GM21737 (cell line): ENCODE data around the gene EIF1.
"Not testable (repeated sequence)": the region's sequence is repeated elsewhere in the genome, so short reads cannot be mapped to it uniquely, and the experiment has no call there.

Experiments
- ATAC-seq: cut with Tn5 transposase; IDR thresholded peaks from one replicate; pipeline ENCODE4 v1.9.1; 2021; ENCODE audit warnings: mild to moderate bottlenecking, moderate library complexity; ENCODE audit not compliant: unreplicated experiment

EIF1 gene

DNA sequence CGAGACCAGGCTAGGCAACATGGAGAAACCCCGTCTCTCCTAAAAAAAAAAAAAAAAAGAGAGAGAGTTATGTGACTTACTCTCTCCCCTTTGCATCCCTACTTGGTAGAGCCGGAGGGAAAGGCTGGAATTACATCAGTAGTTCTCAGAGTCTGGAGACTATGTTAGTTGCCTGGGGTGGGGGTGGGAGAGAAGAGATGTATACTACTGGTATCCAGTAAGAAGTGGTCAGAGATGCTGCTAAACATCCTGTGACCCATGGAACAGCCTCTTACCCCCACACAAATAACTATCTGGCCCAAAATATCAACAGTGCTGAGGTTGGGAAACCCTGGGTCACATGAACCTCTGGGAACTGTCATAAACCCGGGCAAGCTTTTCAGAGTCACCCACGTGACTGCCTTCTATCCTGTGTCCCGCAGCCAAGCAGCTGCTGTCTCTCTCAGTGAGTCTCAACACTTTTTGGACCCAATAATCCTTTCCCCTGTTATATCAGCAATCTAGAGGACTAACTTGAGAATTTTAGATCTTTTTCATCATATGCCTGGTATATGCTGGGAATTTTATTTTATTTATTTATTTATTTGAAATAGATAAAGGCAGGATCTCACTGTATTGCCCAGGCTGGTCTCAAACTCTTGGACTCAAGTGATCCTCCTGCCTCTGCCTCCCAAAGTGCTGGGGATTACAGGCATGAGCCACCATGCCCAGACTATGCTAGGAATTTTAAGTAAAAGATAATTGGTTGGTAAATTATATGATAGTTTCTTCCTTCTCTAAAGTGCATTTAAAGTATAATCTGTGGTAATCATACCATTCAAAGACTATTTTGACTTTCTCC, 8.7 kb downstream of the EIF1 start:
- ATAC-seq = no peak

DNA sequence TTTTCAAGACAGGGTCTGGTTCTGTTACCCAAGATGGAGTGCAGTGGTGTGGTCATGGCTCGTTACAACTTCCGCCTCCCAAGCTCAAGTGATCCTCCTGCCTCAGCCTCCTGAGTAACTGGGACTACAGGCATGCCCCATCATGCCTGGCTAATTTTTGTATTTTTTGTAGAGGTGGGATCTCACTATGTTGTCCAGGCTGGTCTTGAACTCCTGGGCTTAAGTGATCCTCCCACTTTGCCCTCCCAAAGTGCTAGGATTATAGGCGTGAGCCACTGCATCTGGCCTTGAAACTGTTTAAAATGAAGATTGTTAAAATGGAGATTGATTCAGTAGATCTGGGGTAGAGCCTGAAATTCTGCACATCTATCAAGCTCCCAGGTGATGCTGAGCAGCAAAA, 12.2 kb downstream of the EIF1 start:
- ATAC-seq = not testable (repeated sequence)

DNA sequence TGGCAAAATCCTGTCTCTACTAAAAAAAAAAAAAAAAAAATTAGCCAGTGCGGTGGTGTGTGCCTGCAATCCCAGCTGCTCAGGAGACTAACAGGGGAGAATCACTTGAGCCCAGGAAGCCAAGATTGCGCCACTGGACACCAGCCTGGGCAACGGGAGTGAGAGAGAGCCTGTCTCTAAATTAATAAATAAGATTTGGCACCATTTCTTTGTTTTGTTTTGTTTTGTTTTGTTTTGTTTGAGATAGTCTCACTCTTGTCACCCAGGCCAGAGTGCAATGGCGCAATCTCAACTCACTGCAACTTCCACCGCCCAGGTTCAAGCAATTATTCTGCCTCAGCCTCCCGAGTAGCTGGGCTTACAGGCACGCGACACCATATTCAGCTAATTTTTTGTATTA, 14.0 kb downstream of the EIF1 start:
- ATAC-seq = no peak

DNA sequence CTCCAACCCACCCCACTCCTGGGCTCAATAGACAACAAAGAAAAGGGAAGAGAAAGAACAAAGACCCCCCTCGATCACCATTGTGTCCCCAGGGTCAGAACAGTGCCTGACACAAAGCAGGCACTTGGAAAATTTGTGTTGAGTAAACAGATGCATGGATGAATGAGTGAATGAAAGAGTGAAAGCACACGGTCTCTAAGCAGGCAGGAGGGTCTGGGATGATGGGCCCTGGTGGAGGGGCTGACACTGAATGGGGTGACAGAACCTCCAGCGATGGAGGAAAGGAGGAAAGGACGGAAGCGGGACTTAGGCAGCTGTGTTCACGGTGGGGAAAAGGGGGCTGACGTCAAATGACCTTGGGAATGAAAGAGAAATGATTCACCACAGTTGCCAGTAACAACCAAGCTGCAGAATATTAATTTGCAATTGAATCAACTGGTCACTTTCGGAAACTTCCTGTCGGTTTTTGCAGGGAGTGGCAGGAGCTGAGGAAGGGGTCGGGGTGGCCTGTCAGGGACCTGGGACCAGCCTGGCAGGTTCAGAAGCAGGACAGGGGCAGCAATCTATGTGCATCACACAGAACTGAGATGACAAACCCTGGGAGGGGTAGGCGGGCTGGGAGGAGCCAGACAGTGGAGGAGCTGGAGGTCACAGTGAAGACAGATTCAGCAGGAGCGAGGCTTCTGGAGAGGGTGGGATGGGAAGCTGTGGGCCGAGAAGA, 16.7 kb downstream of the EIF1 start:
- ATAC-seq = no peak

DNA sequence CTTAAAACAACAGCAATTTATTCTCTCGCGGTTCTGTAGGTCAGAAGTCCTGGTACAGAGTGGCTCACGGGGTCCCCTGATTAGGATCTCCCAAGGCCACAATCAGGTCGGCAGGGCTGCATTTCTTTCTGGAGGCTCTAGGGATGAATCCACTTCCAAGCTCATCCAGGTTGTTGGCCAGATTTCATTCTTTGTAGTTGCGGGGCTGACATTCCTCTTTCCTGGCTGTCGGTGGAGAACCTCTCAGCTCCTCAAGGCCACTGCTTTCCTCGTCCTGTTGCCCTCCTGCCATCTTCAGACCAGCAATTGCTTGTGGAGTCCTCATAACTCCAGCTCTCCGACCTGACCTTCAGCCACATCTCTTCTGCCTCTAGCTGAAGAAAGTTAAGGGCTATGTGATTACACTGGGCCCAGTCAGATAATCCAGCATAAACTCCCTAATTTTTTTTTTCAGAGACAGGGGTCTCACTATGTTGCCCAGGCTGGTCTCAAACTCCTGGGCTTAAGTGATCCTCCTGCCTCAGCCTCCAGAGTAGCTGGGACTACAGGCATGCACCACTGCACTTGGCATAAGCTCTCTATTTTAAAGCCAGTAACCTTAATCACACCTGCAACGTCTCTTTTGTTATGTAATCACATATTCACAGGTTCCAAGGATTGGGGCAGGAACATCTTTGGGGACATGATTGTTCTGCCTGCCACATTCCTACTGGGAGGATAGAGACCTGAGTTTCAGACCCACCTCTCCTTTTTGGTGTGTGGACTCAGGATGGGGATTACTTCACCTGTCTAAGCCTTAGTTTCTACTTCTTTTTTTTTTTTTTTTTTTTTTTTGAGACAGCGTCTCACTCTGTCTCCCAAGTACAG, 19.4 kb downstream of the EIF1 start:
- ATAC-seq = no peak

DNA sequence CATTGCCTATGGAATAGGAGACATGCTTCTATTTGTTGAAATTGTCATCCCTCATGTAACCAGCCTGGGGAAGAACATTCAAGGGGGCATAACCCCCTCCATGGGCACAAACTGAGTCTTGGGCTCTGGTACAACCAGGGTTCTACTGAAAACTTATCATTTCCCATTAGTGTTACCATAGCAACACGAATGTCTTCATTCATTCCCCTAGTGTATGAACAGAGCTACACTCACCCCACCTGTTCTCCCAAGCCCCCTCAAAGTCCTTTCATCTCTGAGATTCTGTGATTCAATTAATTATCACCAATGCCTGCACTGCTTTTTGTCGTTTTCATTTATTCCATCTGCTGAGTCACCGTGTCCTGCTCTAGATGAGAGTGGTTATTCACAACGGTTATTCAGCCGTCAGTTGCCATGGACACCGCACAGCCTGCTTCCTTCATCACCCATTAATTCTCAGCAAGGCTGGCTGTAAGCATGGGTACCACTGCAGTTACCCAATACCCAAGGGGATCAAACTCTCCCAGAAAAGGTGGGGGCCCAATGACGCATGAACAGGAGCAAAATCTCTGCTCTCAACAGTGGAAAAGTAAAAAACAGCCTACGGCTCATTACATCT, 21.9 kb downstream of the EIF1 start:
- ATAC-seq = no peak

DNA sequence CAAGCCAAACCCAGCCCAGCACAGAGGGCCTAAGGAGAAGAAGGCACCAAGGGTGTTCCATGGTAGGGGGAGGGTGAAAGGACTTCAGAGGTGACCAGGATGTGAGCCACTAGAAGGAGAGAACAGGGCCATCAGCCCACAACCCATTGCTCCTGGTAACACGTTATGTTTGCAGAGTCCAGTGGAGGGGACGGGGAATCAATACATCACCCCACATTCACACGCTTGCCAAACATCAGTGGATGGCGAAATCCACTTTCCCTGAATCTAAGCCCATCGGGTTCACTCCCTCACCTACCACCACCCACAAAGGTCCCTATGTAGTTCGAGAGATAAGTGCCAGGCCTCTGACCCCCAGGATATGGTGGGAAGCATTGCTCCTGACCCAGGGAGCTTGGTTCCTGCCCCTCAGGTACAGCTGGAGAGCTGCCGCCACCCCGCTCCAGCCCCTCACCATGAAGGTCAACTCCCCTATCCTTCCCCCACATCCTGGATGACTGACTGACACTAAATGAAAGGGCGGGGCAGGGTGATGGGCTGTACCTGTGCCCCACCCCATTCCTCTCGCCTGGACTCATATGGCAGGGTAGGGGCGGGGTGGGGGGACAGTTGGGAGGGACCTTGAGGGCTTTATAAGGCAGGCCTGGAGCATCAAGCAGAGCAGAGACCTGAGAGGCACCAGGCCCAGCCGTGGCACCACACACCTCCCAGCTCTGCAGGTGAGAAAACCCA, 23.1 kb downstream of the EIF1 start, which contains the start of gene GAST:
GAST (plus strand) TSS at position 663 of the 732 bp plus-strand sequence. CDS start 3,106 bp downstream, outside the sequence.
- ATAC-seq = no peak

DNA sequence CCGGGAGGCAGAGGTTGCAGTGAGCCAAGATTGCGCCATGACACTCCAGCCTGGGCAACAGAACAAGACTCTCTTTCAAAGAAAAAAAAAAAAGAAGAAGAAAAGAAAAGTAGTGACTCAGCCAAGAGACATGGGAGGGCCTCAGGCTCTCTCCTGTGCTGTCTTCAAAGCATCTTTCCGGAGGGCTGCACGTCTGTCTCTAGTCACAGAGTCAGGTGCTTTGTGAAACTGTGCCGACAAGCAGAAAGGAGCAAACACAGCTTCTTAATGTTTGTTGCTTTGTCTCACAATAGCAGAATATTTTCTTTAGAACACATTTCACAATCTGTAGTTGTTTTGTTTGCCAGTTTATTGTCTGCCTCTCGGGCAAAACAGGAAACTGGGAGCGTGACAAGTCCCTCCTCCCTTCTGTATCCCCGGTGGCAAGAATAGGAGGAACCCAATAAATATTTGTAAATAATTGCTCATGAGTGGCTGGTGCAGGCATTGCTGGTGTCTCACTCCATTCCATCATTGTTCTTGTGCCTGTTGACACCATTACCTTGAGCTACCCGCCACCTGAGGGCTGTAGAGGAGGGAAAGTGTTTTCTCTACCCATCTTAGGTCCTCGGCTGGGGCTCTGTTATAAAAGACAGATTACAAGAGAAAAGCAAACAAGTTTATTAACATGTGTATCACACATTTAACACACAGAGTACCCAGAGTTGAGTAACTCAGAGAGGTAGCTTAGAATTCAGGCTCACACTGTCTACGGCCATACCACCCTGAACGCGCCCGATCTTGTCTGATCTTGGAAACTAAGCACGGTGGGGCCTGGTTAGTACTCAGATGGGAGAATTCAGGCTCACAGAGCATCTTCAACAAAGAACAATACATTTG, 29.0 kb downstream of the EIF1 start:
- ATAC-seq = no peak

DNA sequence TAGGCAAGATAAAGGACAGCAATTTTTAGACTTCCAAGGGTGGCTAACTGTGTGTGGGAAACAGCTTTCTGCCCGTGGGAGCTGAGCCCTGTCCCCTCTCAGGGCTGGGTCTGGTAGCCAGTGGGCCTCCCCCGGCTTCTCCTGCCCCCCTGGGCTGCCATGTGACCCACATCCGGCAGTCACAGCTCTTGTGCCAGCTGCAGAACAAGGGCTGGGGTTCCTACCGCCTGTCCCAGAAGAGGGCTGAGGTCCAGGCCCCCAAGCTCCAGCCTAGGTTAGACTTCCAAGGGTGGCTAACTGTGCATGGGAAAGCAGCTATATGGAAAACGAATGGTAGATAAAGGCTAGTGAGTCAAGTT, 29.6 kb downstream of the EIF1 start:
- ATAC-seq = no peak

DNA sequence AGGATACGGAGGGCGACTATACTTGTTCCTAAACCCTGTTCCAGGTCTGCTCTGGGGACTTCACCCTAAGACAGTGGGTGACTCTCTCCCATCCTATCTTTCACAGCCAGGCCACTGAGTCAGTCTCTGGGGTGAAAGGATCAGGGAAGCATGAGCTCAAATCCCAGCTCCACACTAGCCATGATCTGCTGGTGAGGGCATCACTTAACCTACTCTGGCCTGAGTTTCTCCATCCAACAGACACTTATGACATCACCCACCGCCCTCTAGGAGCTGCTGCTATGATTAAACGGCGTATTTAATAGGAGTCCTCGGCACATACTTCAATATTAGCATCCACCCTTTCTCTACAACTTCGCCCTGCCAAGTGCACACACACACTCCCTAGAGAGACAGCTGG, 33.5 kb downstream of the EIF1 start:
- no peak for ATAC-seq

DNA sequence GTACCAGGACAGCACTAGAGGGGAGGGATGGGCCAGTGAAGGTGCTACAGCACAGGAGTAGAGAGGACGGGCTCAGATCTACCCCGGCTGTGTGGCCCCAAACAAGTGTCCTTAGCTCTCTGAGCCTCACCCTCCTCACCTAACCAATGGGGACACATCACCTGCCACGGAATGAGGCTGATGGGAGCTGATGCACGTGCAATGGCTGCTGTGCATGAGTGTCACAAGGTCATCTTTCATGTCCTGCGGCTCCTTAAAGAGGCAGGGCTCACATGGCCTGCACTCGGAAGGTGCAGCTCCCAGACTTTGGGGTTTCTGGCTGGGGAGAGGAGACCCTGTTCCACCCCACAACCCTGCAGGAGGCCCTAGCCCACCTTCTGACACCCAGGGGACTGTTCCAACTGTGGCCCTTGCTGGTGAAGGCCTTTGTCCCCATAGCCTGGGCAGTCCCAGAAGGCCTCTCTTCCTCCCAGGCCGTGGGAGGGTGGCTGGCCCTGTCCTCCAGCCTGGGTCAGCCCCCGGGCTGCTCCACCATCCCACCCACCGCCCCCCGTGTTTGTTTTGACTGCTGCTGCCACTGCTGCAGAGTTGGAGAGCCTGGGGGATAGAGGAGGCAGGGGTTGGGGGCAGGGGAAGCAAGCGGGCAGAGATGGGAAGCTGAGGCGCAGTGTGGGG, 35.3 kb downstream of the EIF1 start:
- no peak for ATAC-seq

DNA sequence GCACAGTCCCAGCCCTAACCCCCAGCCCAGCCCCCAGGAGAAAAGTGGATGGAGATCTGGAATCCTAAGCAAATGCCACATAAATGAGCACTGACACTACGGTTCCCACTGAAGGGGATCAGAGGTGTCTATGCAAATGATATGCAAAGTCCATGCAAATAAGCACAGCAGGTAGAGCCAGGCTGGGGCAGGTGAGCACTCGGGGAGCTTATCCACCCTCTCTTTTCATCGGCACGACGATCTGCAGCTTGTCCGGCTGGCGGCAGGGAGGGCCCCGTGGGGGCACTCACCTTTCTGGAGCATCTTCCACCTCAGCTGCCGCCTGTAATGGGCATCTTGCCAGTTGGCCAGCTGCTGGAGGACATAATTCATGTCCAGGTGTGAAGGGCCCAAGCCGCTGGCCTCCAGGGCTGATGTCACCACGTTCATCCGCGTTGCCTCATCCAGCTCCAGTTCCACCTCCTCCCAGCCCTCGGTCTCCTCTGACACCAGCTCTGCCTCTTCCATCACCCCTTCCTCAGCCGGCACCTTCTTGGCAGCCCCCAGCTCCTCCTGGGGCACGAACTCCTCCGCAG, 35.9 kb downstream of the EIF1 start:
- no peak for ATAC-seq

DNA sequence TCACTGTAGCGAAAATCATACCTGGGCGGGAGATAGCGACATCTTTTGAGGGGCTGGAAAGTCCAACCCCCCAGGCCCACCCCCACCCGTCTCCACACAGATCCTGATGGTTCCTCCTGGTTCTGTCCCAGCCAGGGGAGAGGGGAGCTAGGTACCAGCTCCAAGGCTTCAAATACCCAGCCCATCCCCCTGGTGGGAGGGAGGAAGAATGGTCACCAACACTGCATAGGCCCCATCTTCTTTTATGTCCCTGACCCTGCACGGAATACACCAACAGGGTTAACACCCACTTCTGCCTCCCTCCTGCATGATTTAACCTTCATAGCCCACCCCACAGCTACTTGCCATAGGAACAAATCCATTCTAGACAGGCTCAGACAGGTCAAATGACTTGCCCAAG, 36.4 kb downstream of the EIF1 start:
- no peak for ATAC-seq

DNA sequence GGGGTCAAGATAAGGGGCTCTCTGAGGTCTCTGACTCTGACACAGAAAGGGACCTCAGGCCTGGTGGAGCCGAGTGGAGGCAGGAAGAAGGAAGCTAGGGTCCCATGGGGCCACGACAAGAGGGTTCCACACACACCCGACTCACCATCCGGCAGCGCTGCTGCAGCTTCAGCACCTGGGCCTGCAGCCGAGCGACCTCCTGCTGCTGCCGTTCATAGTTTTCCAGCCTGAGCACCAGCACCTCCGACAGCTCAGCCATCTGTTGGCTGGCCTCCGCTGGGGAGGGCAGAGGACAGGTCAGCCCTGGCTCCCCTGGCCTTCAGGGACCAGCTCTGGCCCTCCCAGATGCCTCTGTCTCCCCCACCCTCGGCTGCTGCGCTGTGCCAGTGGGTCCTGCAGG, 39.4 kb downstream of the EIF1 start:
- no peak for ATAC-seq

DNA sequence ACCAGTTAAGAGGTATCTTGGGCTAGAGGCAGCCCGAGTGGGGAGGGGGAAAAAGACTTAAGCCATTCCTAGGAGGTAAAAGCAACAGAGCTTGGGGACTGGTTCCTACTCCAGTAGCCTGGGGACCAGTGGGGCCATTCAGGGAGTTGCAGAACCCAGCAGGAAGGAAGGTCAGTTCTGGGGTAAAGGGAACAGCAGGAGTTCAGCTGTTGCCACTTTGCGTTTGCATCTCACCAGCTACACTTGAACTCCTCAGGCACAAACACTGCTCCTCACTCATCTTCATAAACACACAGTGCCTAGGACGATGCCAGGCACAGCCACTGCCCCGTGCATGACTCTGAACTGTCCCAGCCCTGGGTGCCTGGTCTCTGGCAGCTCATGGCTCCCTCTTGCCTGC, 41.8 kb downstream of the EIF1 start:
- ATAC-seq = no peak

DNA sequence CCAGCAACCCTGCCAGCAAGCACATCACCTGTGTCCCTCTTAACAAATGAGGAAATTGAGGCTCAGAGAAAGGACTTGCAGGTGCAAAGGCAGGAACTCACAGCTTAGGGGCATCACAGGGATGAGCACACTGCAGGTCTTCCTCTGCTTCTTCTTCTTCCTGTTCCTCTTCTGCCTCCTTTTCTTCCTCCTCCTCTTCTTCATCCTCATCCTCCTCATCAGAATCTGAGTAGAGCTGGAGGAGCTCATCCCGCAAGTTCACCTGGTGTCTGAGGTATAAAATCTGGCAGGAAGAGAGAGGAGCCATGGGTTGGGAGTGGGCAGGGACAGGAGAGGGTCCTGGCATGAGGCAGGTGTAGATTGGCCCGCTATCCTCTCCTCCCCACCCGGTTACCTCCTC, 43.2 kb downstream of the EIF1 start:
- ATAC-seq = no peak

DNA sequence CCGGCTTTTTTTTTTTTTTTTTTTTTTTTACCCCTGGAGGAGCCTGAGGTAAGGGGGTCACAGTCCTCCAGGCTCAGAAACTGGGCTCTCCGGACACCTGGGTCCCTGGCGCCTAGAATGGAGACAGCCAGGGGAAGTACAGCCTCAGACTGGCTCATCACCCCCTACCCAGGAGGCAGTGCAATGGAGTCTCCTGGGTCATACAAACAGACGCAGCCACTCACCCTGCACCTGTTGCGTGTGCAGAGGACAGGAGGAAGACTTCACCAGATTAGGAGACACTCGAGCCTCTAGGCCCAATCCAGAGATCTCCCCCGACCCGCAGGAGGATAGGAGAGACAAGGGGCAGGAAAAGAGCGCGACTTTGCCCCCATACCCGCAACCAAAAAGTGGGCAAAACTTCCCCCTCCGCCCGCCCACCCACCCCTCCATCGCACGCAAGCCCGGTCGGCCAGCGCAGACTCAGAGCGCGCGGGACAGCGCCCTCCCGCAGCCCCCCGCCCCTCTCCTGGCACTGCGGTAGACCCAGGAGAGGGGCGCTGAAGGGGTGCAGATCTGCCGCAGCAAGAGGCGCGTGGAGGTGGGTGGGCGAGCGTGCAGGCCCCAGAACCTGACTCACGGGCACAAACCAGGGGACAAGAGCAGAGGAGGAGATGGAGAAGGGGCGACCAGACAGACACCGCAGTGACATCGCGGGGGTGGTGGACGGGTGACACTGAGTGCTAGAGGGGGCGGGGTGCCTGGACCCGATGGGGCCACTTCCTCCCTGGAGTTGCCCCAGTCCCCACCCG, 44.9 kb downstream of the EIF1 start:
- no peak for ATAC-seq
